A204.1 (cell line): ENCODE results near the gene SNX10.

Experiments used
- FAIRE-seq: peaks from 2 replicates; lab custom pipeline; 2012; peaks lifted over from hg19 to GRCh38; lab: Jason Lieb, UNC

Gene SNX10

GRCh38 chr7:26298472-26299058, 6.9 kb downstream of the SNX10 start:
- FAIRE-seq, result no peak

- FAIRE-seq, result no peak
These were observed 13.6 kb downstream of the SNX10 start for GRCh38 chr7:26305090-26305868.

- FAIRE-seq, result no peak
These were observed 14.4 kb downstream of the SNX10 start for GRCh38 chr7:26305869-26306665.

GRCh38 chr7:26306790-26307189, 15.1 kb downstream of the SNX10 start:
- no peak for FAIRE-seq

GRCh38 chr7:26307226-26307625, 15.6 kb downstream of the SNX10 start:
- FAIRE-seq, result no peak

- no peak for FAIRE-seq
These were observed 16.1 kb downstream of the SNX10 start for GRCh38 chr7:26307791-26308190.

- no peak for FAIRE-seq
These were observed 16.9 kb downstream of the SNX10 start for GRCh38 chr7:26308551-26308950.

GRCh38 chr7:26309089-26309488, 17.4 kb downstream of the SNX10 start:
- FAIRE-seq, result no peak

GRCh38 chr7:26311798-26312197, 20.1 kb downstream of the SNX10 start:
- FAIRE-seq, result no peak

- FAIRE-seq, result no peak
These were observed 25.5 kb downstream of the SNX10 start for GRCh38 chr7:26317211-26317610.

GRCh38 chr7:26318921-26319320, 27.3 kb downstream of the SNX10 start:
- no peak for FAIRE-seq

GRCh38 chr7:26319636-26320035, 28.0 kb downstream of the SNX10 start:
- no peak for FAIRE-seq

- FAIRE-seq, result no peak
These were observed 29.2 kb downstream of the SNX10 start for GRCh38 chr7:26320878-26321277.

GRCh38 chr7:26321435-26321834, 29.8 kb downstream of the SNX10 start:
- no peak for FAIRE-seq

GRCh38 chr7:26326211-26326610, 34.5 kb downstream of the SNX10 start:
- FAIRE-seq, result no peak

- no peak for FAIRE-seq
These were observed 37.1 kb downstream of the SNX10 start for GRCh38 chr7:26328498-26329390.

- no peak for FAIRE-seq
These were observed 38.0 kb downstream of the SNX10 start for GRCh38 chr7:26329520-26330255.

- FAIRE-seq, result no peak
These were observed 39.5 kb downstream of the SNX10 start for GRCh38 chr7:26331113-26331512.

GRCh38 chr7:26331789-26332188, 40.1 kb downstream of the SNX10 start:
- FAIRE-seq, result no peak

- FAIRE-seq, result no peak
These were observed 41.0 kb downstream of the SNX10 start for GRCh38 chr7:26332698-26333097.

GRCh38 chr7:26334166-26334859, 42.7 kb downstream of the SNX10 start:
- no peak for FAIRE-seq
